ENCODE measurements around the gene KLHL25.
"Not testable (repeated sequence)": the region's sequence is repeated elsewhere in the genome, so short reads cannot be mapped to it uniquely, and the experiment has no call there.

Gene KLHL25

GRCh38 chr15:85810075-85810474 lies 15.3 kb upstream of the KLHL25 start:
- DNase-seq, result no peak
- intact Hi-C loops (cut with DNase I), result no loop called here

DNA sequence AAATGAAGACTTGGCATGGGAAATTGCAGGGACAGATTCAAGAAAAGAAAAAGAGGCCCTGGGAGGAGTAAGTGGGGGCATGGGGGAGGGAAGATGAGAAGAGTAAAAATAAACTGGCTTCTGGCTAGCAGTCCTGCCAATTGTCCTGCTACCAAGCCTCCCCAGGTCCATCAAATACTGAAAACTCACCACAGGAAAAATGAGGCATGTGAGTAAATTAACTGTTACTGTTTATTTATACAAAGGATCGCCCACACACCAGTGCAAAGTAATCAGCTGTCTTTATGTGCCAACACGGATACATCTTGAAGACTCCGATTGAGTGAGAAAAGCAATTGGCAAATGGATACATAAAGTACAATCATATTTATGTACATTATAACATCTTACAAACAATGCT lies 10.7 kb upstream of the KLHL25 start:
- intact Hi-C loops (cut with DNase I), result no loop called here
- DNase-seq, result no peak

- intact Hi-C loops (cut with DNase I), result no loop called here
- no peak for DNase-seq
Measured at GRCh38 chr15:85804481-85805170, 9.9 kb upstream of the KLHL25 start.

GRCh38 chr15:85802617-85803016 lies 7.9 kb upstream of the KLHL25 start:
- intact Hi-C loops (cut with DNase I); DNase-seq: not testable (repeated sequence)

DNA sequence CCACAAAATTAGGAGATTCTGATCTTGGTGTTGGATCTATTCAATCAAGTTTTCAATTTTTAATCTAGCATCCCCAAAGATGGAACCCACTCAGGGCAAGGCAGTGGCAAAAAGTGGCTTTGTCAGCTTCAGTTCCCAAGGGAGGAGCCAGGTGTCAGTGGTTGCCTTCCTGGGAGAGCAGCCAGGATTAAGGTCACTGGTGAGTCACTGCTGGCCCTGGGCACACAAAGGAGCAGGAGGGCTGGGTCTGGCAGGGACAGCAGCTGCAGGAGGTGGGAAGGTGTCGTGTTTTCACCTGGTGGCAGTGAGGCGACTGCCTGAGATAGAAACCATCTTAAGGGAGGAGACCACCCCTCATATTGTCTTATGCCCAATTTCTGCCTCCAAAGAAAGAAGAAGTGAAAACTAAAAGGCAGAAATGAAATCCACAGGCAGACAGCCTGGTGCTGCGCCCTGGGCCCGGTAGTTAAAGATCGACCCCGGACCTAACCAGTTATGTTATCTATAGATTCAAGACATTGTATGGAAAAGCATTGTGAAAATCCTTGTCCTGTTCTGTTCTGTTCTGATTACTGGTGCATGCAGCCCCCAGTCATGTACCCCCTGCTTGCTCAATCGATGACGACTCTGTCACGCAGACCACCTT lies 5.9 kb upstream of the KLHL25 start:
- no peak for DNase-seq
- intact Hi-C loops (cut with DNase I), result no loop called here

GRCh38 chr15:85796371-85796770 lies 1.6 kb upstream of the KLHL25 start:
- DNase-seq; intact Hi-C loops (cut with DNase I): not testable (repeated sequence)

DNA sequence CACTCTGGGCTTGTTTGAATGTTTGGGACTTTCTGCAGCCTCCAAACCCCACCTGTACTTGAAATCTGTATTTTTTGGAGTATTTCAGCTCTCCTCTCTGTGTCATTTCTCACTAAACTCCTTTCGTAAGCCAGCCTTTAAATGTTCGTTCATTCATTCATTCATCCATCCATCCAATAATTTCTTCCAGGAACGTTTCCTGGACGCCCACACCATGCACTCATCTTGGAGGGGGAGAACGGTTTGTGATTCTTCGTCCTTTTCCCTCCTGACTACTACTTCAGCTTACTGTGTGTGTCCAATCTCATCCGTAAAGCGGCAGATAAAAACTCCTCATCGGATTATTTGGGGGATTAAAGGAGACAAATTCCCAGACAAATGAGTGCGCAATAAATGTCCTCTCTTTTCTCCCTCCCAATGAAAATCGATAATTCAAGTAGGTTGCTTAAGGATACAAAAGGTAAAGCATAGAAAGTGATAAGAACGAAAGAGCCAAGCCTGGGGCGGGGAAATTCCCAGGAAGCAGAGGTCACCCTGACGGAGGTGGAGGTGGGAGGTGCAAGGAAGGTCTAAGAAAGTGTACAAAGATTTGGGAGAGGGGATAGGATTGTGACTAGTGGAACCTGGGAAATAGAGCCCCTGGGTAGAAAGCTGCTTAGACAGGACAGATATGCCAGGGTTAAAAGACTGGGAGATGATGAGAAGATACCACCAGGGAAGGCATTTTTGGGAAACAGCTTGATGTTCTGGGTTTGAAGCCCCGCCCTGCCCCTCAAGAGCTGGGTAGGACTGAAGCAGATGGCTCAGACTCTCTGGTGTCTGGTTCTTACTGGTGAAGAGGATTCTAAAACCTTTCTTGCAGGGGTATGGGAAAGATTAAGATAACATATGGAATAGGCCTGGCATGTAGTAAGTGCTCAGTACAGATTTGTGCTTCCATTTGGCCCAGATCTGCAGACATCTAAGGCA lies 896 bp upstream of the KLHL25 start:
- DNase-seq, result no peak
- intact Hi-C loops (cut with DNase I), result no loop called here

DNA sequence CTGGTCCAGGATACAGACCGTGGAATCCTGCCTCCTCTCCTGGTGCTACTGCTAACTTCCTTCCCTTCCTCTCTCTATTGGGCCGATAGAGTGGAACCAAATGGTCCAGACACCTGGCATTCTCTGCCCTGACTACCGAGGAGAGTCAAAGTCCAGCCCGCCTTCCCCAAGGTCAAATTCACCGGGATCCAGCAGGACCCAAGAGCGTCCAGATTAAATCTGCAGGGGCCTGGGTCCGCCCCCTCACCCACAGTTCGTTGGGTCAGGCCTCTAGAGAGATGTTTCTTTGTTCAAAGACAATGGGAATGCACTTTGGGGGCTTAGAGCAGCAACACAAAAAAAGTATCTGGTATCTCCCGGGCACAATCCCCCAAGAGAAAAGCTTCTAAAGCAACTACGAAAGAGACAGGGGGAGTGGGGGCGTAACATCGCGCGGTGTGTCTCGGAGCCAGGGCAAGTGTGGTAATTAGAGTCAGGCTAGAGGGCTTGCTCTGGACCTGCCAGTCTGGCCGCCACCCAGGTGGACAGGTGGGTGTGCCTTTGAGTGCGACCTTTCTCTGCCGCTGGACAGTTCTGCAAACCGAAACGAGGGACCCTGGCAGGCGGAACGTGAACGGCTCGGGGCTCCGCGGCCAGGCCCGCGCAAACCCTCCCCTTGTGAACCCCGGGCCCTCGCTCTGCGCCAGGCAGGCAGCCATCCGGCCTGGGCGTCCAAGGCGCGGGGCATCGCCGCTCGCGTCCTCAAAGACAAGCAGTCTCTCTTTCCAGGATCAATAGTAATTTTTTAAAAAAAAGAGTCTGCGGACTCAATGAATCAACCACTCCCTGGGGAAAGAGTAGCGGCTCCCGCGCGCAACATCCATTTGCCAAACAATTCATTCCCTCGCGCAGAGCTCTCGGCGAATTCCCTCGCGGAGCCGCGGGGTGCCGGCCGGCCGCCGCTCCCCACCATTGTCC lies 806 bp downstream of the KLHL25 start:
- intact Hi-C loops (cut with DNase I), result no loop called here
- DNase-seq, result peak in 33 of 42 donors; percentile 15 to 69 (median 44)

DNA sequence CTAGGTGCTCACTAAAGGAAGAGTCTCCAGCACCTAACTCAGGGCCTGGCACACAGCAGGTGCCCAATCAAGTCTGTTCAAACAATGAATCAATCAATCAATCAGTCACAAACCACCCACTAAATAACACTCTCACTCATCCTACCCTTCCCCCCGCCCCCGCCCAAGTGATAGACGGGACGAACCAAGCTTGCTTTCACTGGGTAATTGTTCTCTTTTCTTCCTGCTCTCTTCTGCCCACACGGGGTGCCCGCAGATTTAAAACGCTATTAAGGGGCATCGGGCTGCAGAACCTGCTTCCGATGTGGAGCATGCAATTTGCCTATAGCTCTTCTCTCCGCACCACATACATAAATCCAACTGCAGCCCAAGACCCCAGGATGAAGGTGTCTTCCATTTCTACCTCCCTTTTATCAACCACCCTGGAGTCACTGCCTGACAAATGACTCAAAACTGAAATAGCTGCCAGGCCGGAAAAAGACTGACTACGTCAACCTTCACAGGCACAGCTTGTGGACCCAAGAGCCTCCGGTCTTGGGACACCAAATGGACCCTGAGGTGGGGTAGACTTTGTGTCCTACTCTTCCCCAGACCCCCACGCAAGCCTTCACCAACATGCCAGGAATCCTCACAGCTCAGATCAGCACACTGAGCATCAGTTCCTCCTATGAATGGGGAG lies 1.7 kb downstream of the KLHL25 start:
- DNase-seq, result peak in 12 of 42 donors; percentile 22 to 58 (median 39)
- intact Hi-C loops (cut with DNase I), result no loop called here

DNA sequence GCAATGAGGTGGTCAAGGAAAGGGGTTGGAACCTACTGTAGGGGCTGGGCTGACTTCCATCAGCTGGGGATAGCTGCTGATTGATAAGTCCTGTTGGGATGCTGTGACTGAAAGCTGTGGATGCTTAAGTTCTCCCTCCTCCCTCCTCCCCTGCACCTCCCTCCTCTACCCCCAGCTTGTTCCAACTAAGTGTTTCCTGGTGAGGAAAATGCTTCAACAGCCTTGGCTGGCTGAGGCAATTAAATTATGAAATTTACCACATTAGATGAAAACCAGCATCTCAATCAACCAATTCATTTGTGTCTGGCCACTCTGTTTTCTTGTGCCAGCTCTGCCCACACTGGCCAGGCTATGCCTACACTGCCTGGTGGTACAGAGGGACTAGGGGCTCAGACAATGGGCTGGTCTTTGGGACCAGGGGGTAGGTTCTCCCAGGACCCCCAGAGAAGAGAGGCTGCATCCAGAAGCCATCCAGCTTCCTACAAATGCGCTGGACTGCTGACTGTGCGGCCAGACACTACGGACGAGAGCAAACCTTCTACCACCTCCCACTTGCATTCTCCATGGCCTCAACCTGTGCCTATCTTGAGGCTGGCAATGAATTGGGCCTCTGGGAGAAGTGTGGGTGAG lies 2.5 kb downstream of the KLHL25 start:
- peak in 3 of 42 donors; percentile 53 to 61 (median 58) for DNase-seq
- intact Hi-C loops (cut with DNase I), result no loop called here

GRCh38 chr15:85789496-85789875 lies 5.2 kb downstream of the KLHL25 start:
- no peak for DNase-seq
- intact Hi-C loops (cut with DNase I), result no loop called here

DNA sequence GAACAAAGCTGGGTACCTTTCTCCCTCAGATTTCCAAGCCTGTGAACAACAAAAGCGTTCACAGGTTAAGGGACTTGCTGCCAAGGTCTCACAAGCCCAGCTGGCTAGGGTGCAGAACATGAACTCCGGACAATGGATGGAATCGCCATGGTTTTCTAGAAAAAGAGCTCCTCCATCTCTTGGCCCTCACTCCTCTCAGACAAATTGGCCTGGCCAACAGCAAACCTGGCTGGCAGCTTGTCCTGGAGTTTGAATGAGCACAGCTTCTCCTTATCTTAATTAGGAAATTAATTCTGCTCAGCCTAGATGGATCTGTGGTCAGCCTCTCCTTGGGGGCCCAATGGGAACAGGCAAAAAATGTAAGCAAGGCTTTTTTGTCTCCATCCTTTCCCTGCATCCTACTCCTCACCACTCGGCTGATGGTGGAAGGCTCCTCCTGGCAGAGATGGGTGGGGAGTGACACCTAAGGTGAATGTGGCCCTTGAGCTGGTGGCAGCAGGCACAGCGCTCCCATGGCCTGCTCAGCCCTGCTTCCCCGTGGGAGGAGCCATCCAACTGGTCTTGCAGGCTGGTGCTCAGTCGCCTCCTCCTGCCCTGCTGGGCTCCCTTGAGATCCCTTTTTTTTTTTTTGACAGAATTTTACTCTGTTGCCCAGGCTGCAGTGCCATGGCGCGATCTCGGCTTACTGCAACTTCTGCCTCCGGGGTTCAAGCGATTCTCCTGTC lies 5.8 kb downstream of the KLHL25 start:
- DNase-seq, result no peak
- intact Hi-C loops (cut with DNase I), result no loop called here

DNA sequence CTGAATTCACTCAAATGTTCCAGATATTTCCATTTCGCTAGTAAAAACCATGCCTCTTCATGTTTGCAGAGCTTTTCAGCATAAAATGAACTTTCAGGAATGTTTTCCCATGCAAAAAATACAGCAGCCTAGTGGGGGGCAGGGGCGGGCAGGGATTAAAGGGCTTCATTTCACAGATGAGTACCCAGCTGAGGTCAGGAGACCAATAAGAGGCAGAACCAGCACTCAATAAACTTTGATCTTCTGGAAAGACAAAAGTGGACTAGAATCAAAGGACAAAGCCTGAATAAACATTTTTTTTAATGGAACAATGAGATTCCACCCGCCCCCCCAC lies 8.0 kb downstream of the KLHL25 start:
- DNase-seq, result no peak
- intact Hi-C loops (cut with DNase I), result no loop called here

DNA sequence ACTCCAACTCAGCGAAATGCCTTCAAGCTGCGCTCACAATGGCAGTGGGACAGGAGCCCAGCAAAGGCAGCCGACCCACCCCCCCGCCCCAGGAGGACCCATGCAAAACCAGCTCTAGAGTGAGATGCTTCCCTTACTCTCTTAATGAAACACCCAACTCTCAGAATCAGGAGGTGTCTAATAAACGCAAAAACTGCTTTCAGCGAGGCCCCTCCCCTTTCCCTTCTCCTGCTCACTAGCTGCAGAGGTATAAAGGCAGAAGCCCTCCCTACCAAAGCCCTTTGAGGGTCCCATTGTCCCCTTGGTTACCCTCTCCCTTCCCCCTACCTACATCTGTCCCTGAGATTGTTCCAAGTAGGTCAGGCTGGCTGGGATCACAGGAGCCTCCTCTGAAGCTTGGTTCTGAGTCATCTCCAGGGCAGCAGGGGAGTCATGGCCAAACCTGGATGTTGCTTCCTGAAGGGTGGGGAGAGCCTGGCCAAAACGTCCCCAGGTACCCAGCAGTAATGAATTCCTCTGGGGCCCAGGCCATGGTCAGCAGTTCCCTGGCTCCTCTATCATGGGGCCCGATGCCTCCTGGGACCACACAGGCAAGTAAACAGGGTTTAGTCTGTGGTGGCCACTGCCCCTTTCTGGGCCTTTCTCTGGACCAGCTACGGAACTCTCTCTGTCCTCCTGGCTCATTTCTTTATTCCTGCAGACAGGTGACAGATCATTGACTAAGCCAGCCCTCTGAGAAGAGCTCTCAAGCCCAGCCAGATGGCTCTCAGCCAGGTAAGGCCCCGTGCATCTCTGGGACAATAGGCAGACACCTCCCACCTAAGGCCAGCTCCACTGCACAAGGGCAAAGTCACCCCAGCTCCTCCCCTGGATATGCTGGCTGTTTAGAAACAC lies 8.6 kb downstream of the KLHL25 start:
- peak in 3 of 42 donors; percentile 39 to 72 (median 46) for DNase-seq

DNA sequence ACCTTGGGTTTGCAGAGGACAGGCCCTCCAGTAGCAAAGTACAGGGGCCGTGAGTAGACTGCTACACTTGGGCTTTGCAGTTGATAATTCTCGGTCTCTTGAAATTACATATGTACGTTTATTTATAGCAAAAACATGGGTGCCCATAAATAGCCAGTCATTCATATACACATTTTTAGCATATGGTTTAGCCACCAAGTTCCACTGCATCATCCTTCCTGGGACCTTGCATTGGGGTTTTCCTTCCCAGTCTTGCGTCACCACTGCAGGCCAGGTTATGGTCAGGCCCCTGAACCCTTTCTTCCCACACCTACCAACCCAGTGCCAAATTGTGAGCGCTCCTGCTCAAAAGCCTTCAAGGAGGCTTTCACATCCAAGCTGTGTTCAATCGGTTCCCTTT lies 12.7 kb downstream of the KLHL25 start:
- no peak for DNase-seq
- intact Hi-C loops (cut with DNase I), result no loop called here

More for the DNA sequence above, 8.6 kb downstream of the KLHL25 start:
- intact Hi-C loops (cut with DNase I), result no loop called here

DNA sequence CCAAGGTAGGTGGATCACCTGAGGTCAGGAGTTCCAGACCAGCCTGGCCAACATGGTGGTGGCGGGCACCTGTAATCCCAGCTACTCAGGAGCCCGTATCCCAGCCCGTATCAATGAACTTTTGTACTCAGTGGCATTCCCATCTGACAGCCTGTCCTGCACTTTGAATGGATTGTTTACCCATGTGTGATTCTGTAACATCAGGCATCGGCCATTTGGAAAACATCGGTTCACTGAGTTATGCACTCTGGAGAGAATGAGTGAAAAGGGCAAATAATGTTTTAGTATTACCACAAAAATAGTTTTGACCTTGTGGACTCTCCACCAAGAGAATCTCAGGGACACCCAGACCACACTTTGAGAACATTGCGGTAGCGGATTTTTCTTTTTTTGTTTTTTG lies 13.6 kb downstream of the KLHL25 start:
- intact Hi-C loops (cut with DNase I), result no loop called here
- no peak for DNase-seq

All from head of caudate nucleus (tissue), 42 donors.